WTC11 (cell line): ENCODE measurements around the gene TUSC2. TPM values are rescaled to one million over a fixed set of nuclear protein-coding genes. Genes with fewer than 3 reads are reported as not detected.

Experiments
- ATAC-seq: fragments of 200-7000 bp; cut with Tn5 transposase; 2 replicates; pipeline ENCODE4 v1.10.0; 2021; ENCODE audit warnings: mild to moderate bottlenecking, moderate library complexity
- CTCF ChIA-PET: fragments of 300-600 bp; sonication (Branson Sonifier 250); formaldehyde crosslinking; loops from one replicate; lab custom pipeline; 2021; ENCODE audit warnings: antibody characterized with exemption; lab: Charles Lee
- POLR2A ChIA-PET: fragments of 350-600 bp; sonication (Branson Sonifier 250); formaldehyde crosslinking; loops from one replicate; lab custom pipeline; 2021; ENCODE audit warnings: antibody characterized with exemption; lab: Charles Lee
- DNase-seq: peaks from one replicate; pipeline ENCODE4 v3.0.0; 2021; ENCODE audit warnings: low spot score
- H3K27ac Mint-ChIP-seq: 2 replicates; pipeline ENCODE4 v1.8.0; 2021; ENCODE audit warnings: mixed read lengths
- H3K27me3 Mint-ChIP-seq: 2 replicates; pipeline ENCODE4 v1.8.0; 2021; ENCODE audit warnings: low read depth, mild to moderate bottlenecking, moderate library complexity, mixed read lengths
- H3K36me3 Mint-ChIP-seq: 2 replicates; pipeline ENCODE4 v1.8.0; 2021; ENCODE audit warnings: mixed read lengths
- H3K4me1 Mint-ChIP-seq: 2 replicates; pipeline ENCODE4 v1.8.0; 2022; ENCODE audit warnings: mixed read lengths
- H3K4me3 Mint-ChIP-seq: 2 replicates; pipeline ENCODE4 v1.8.0; 2021; ENCODE audit warnings: mild to moderate bottlenecking, moderate library complexity, mixed read lengths
- H3K9me3 Mint-ChIP-seq: 2 replicates; pipeline ENCODE4 v1.8.0; 2021; ENCODE audit warnings: mixed read lengths
- AR ChIP-seq: fragments of 250-450 bp; sonication (Bioruptor Pico); IDR thresholded peaks from 2 replicates; pipeline ENCODE4 v1.9.0; 2021; ENCODE audit warnings: mild to moderate bottlenecking
- ARID4B ChIP-seq: sonication (generic); formaldehyde crosslinking; IDR thresholded peaks from 2 replicates; pipeline ENCODE4 v1.8.0; 2023; ENCODE audit warnings: missing genetic modification reagents, mild to moderate bottlenecking, borderline replicate concordance
- ATF3 ChIP-seq: sonication (generic); formaldehyde crosslinking; conservative IDR thresholded peaks from 2 replicates; pipeline ENCODE4 v1.8.1; 2022; ENCODE audit warnings: mild to moderate bottlenecking, missing genetic modification reagents
- CREM ChIP-seq: sonication (generic); formaldehyde crosslinking; IDR thresholded peaks from 2 replicates; pipeline ENCODE4 v1.8.1; 2022; ENCODE audit warnings: mild to moderate bottlenecking, missing genetic modification reagents, moderate library complexity
- E2F1 ChIP-seq: sonication (generic); formaldehyde crosslinking; IDR thresholded peaks from 2 replicates; pipeline ENCODE4 v1.8.0; 2022; ENCODE audit warnings: mild to moderate bottlenecking, missing genetic modification reagents
- E2F4 ChIP-seq: sonication (generic); formaldehyde crosslinking; IDR thresholded peaks from 2 replicates; pipeline ENCODE4 v1.8.1; 2022; ENCODE audit warnings: low read depth, mild to moderate bottlenecking, moderate library complexity, missing genetic modification reagents, borderline replicate concordance
- FOXP1 ChIP-seq: sonication (generic); formaldehyde crosslinking; IDR thresholded peaks from 2 replicates; pipeline ENCODE4 v1.8.0; 2022; ENCODE audit warnings: missing genetic modification reagents, mild to moderate bottlenecking, moderate library complexity, borderline replicate concordance
- FOXP4 ChIP-seq: sonication (generic); formaldehyde crosslinking; IDR thresholded peaks from 2 replicates; pipeline ENCODE4 v1.8.0; 2022; ENCODE audit warnings: mild to moderate bottlenecking, missing genetic modification reagents
- GABPB1 ChIP-seq: sonication (generic); formaldehyde crosslinking; IDR thresholded peaks from 2 replicates; pipeline ENCODE4 v1.8.1; 2023; ENCODE audit warnings: mild to moderate bottlenecking, missing genetic modification reagents
- GTF2I ChIP-seq: fragments of 250-450 bp; sonication (Bioruptor Pico); conservative IDR thresholded peaks from 2 replicates; pipeline ENCODE4 v1.4.0; 2021; ENCODE audit warnings: mild to moderate bottlenecking
- IRF2 ChIP-seq: sonication (generic); formaldehyde crosslinking; IDR thresholded peaks from 2 replicates; pipeline ENCODE4 v1.8.0; 2022; ENCODE audit warnings: low read depth, missing genetic modification reagents, borderline replicate concordance
- KAT7 ChIP-seq: sonication (generic); formaldehyde crosslinking; IDR thresholded peaks from 2 replicates; pipeline ENCODE4 v1.8.1; 2023; ENCODE audit warnings: missing genetic modification reagents, mild to moderate bottlenecking, borderline replicate concordance
- NFE2L1 ChIP-seq: sonication (generic); formaldehyde crosslinking; IDR thresholded peaks from 2 replicates; pipeline ENCODE4 v1.8.1; 2023; ENCODE audit warnings: missing genetic modification reagents
- PRDM15 ChIP-seq: sonication (generic); formaldehyde crosslinking; IDR thresholded peaks from 2 replicates; pipeline ENCODE4 v1.8.0; 2022; ENCODE audit warnings: missing genetic modification reagents
- PRRX2 ChIP-seq: fragments of 250-450 bp; sonication (Bioruptor Pico); IDR thresholded peaks from 2 replicates; pipeline ENCODE4 v1.8.0; 2021; ENCODE audit warnings: mild to moderate bottlenecking
- total RNA-seq: library from RNA; stranded (reverse); gene quantifications from 3 replicates; pipeline ENCODE4 v1.2.3, GENCODE V29; 2021

TUSC2 gene
- total RNA-seq, 1 experiment from 2014 or later = 41.1 TPM

GRCh38 chr3:50352781-50353180 lies 24.8 kb upstream of the TUSC2 start:
- H3K27me3 Mint-ChIP-seq = no peaks in the 10 kb centered on the region
- H3K9me3 Mint-ChIP-seq = no peaks in the 10 kb centered on the region
- ChIA-PET CTCF (interaction anchor here (0.6 to 2.1 kb wide), 8 partner anchors 12 to 215 kb away, joined by 3 to 10 read pairs (median 4); partner anchors contain the start of genes C3orf18, HYAL1 and RASSF1), POLR2A (no interaction called here)
- H3K4me3 Mint-ChIP-seq = no peak overlapping the region
- ATAC-seq = no peak
- DNase-seq = no peak
- no peak for TF ChIP-seq AR (CRISPR knock-in tag)
- no peak for TF ChIP-seq FOXP1
- no peak for TF ChIP-seq ATF3
- no peak for TF ChIP-seq GTF2I (CRISPR knock-in tag)
- no peak for TF ChIP-seq KAT7 (CRISPR knock-in tag)
- TF ChIP-seq IRF2 = no peak
- no peak for TF ChIP-seq PRDM15 (CRISPR knock-in tag)
- no peak for TF ChIP-seq E2F4
- no peak for TF ChIP-seq FOXP4 (CRISPR knock-in tag)
- TF ChIP-seq NFE2L1 = no peak
- TF ChIP-seq CREM (CRISPR knock-in tag) = no peak
- TF ChIP-seq E2F1 (CRISPR knock-in tag) = no peak
- no peak for TF ChIP-seq PRRX2 (CRISPR knock-in tag)
- TF ChIP-seq ARID4B (CRISPR knock-in tag) = no peak
- no peak for TF ChIP-seq GABPB1
- H3K27ac Mint-ChIP-seq = no peak overlapping the region
- H3K4me1 Mint-ChIP-seq = peaks cover 22% of the 10 kb centered on the region
- H3K36me3 Mint-ChIP-seq = peaks cover 17% of the 10 kb centered on the region
